Esophagus (tissue), 2 donors: ENCODE results near the gene PWWP2B. TPM values are rescaled to one million over a fixed set of nuclear protein-coding genes. Genes with fewer than 3 reads are reported as not detected.

ENCODE experiments used
- H3K27ac ChIP-seq, 2 donors: one replicate each; pipeline ENCODE4 v1.5.1; 2013; ENCODE audit warnings: low read depth in 2 of 2, mild to moderate bottlenecking in 2 of 2, inconsistent platforms in 1 of 2, low read length in 1 of 2, moderate library complexity in 1 of 2
- H3K27me3 ChIP-seq, 2 donors: one replicate each; pipeline ENCODE4 v1.6.1; 2013; ENCODE audit warnings: low read length in 2 of 2, control low read depth in 1 of 2, mild to moderate bottlenecking in 1 of 2; ENCODE audit not compliant: insufficient read depth in 2 of 2, control insufficient read depth in 1 of 2
- H3K36me3 ChIP-seq, 2 donors: one replicate each; pipeline ENCODE4 v1.6.1; 2013; ENCODE audit warnings: low read length in 1 of 2; ENCODE audit not compliant: control insufficient read depth in 2 of 2, insufficient read depth in 2 of 2
- H3K4me1 ChIP-seq, 2 donors: one replicate each; pipeline ENCODE4 v1.6.1; 2013; ENCODE audit warnings: low read length in 1 of 2; ENCODE audit not compliant: control insufficient read depth in 2 of 2, insufficient read depth in 2 of 2
- H3K4me3 ChIP-seq, 2 donors: one replicate each; pipeline ENCODE4 v1.5.1; 2013; ENCODE audit warnings: low read length in 2 of 2, mild to moderate bottlenecking in 2 of 2, low read depth in 1 of 2, moderate library complexity in 1 of 2
- H3K9me3 ChIP-seq, 2 donors: one replicate each; pipeline ENCODE4 v1.6.1; 2013; ENCODE audit warnings: mild to moderate bottlenecking in 2 of 2, low read depth in 1 of 2, low read length in 1 of 2, moderate library complexity in 1 of 2; ENCODE audit not compliant: control insufficient read depth in 2 of 2, insufficient read depth in 1 of 2
- whole genome bisulfite sequencing, 2 donors: extraction: QIAGEN DNeasy Blood & Tissue Kit; methylation state at CpG; one replicate each; pipeline ENCODE4 v1.1.7; 2013; 5-methylcytosine and 5-hydroxymethylcytosine counted together
- polyA plus RNA-seq, 2 donors: library from polyadenylated mRNA; stranded (reverse); fragments of 200-250 nt; gene quantifications; one replicate each; pipeline ENCODE4 v1.2.3, GENCODE V29; 2013
- donor health status: healthy with polysubstance abuse.
- donor health status: Bipolar disorder and iron deficiency.

Gene PWWP2B
- polyA plus RNA-seq, 2 donors: 17.6 to 33.4 TPM

- peak overlapping the region; percentile 60 for H3K4me3 ChIP-seq
- H3K4me1 ChIP-seq: peaks cover 13 to 39% of the 10 kb centered on the region in 2 donors
- H3K9me3 ChIP-seq: peaks cover 0 to 2% of the 10 kb centered on the region in 2 donors
- peak overlapping the region; percentile 92 to 95 for H3K27ac ChIP-seq
- H3K27me3 ChIP-seq: no peaks in the 10 kb centered on the region
- peaks cover 0 to 13% of the 10 kb centered on the region in 2 donors for H3K36me3 ChIP-seq
- 14 to 16% methylated on average over 40 of the region's 40 CpGs for WGBS, 2 donors
Measured at GRCh38 chr10:132397671-132398565, 918 bp downstream of the PWWP2B start.

DNA sequence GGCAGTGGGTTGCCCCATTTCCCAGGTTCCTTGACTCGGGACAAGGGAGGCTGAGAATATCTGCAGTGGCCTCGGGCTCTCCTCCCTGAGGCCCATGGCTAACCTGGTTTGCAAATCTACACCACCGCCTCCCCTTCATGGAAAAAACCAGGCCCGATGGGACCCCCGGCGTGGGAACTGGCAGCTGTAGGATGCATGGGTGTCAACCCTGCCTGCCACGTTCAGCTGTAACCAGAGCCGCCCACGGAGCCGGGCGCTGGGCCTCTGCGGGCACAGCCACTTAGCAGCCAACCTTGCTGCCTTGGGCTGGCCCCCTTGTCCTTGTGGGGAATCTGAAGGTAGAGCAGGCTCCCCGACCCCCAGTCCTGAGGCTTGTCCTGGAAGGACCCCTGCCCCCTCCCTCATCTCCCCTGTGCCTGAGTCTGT, 1.6 kb downstream of the PWWP2B start:
- Histone ChIP-seq H3K36me3 (peaks cover 0 to 14% of the 10 kb centered on the region in 2 donors), H3K4me1 (peaks cover 13 to 42% of the 10 kb centered on the region in 2 donors), H3K27ac (peak overlapping the region; percentile 92 to 95), H3K4me3 (peak overlapping the region; percentile 60), H3K9me3 (no peaks in the 10 kb centered on the region), H3K27me3 (no peaks in the 10 kb centered on the region)
- WGBS, 2 donors: 60 to 63% methylated on average over 13 of the region's 13 CpGs

- H3K4me3 ChIP-seq: peak overlapping the region; percentile 32 to 60
- peaks cover 0 to 16% of the 10 kb centered on the region in 2 donors for H3K36me3 ChIP-seq
Measured at GRCh38 chr10:132399117-132400035, 2.4 kb downstream of the PWWP2B start.

GRCh38 chr10:132400041-132400546, 3.1 kb downstream of the PWWP2B start:
- Histone ChIP-seq H3K27me3 (no peaks in the 10 kb centered on the region), H3K36me3 (peaks cover 0 to 17% of the 10 kb centered on the region in 2 donors), H3K4me3 (peak overlapping the region; percentile 32 to 60), H3K4me1 (peaks cover 13 to 48% of the 10 kb centered on the region in 2 donors), H3K27ac (peak overlapping the region; percentile 26 to 73), H3K9me3 (no peaks in the 10 kb centered on the region)
- WGBS, 2 donors: 82 to 89% methylated on average over 9 of the region's 9 CpGs

More at GRCh38 chr10:132399117-132400035, 2.4 kb downstream of the PWWP2B start:
- H3K27ac ChIP-seq: peak overlapping the region; percentile 92 to 95
- no peaks in the 10 kb centered on the region for H3K9me3 ChIP-seq
- 76 to 88% methylated on average over 27 of the region's 27 CpGs for WGBS, 2 donors
- peaks cover 13 to 47% of the 10 kb centered on the region in 2 donors for H3K4me1 ChIP-seq
- no peaks in the 10 kb centered on the region for H3K27me3 ChIP-seq

- peak overlapping the region; percentile 3 to 29 for H3K4me3 ChIP-seq
- no peaks in the 10 kb centered on the region for H3K27me3 ChIP-seq
- 67 to 72% methylated on average over 15 to 17 of the region's 17 CpGs for WGBS, 2 donors
- peak overlapping the region; percentile 26 to 73 for H3K27ac ChIP-seq
- H3K36me3 ChIP-seq: peaks cover 4 to 23% of the 10 kb centered on the region in 2 donors
- no peaks in the 10 kb centered on the region for H3K9me3 ChIP-seq
- H3K4me1 ChIP-seq: peaks cover 8 to 45% of the 10 kb centered on the region in 2 donors
Measured at GRCh38 chr10:132400547-132401151, 3.6 kb downstream of the PWWP2B start.

- Histone ChIP-seq H3K27me3 (no peaks in the 10 kb centered on the region), H3K4me1 (peaks cover 8 to 45% of the 10 kb centered on the region in 2 donors), H3K4me3 (peak overlapping the region; percentile 3 to 28), H3K27ac (peak overlapping the region; percentile 52 to 73), H3K9me3 (no peaks in the 10 kb centered on the region), H3K36me3 (peaks cover 4 to 28% of the 10 kb centered on the region in 2 donors)
- WGBS, 2 donors: 66 to 71% methylated on average over 20 of the region's 20 CpGs
Measured at GRCh38 chr10:132401401-132402118, 4.6 kb downstream of the PWWP2B start.

DNA sequence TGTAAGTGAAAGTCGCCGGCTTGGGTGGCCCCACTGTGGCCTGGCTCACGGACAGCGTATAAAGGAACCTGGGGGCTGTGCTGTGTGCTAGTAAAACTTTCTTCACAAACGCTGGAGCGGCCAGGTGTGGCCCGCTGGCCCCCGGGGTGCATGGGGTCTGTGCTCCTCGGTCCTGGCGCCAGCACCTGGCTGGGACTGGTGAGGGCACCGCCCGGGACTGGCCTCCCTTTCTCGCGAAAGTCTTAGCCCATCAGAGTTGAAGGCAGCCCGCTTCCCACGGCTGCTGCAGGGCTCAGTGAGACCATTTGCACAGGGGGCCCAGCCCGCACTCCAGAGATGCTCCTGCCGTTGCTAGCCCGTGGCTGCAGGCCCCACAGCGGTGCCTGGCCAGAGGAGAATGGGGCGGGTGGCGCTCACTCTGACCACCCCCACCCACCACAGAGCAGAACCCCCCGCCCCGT, 5.8 kb downstream of the PWWP2B start:
- Histone ChIP-seq H3K9me3 (no peaks in the 10 kb centered on the region), H3K4me1 (peaks cover 17 to 55% of the 10 kb centered on the region in 2 donors), H3K27ac (peak overlapping the region; percentile 11 to 60), H3K4me3 (no peak overlapping the region), H3K36me3 (peaks cover 4 to 38% of the 10 kb centered on the region in 2 donors), H3K27me3 (no peaks in the 10 kb centered on the region)
- WGBS, 2 donors: 86 to 89% methylated on average over 23 to 24 of the region's 24 CpGs

GRCh38 chr10:132403511-132404168, 6.6 kb downstream of the PWWP2B start:
- WGBS, 2 donors: 66 to 74% methylated on average over 25 of the region's 25 CpGs

More at GRCh38 chr10:132403511-132404168, 6.6 kb downstream of the PWWP2B start:
- peak overlapping the region in 1 of 2 donors; percentile 9 for H3K4me3 ChIP-seq
- H3K9me3 ChIP-seq: no peaks in the 10 kb centered on the region
- peaks cover 17 to 57% of the 10 kb centered on the region in 2 donors for H3K4me1 ChIP-seq
- H3K27ac ChIP-seq: peak overlapping the region; percentile 18 to 27
- H3K36me3 ChIP-seq: peaks cover 4 to 40% of the 10 kb centered on the region in 2 donors
- no peaks in the 10 kb centered on the region for H3K27me3 ChIP-seq
